K562 (cell line): ENCODE measurements around the gene PEF1. TPM values are rescaled to one million over a fixed set of nuclear protein-coding genes. Genes with fewer than 3 reads are reported as not detected.
A peak's percentile ranks its signal among the peaks of the same experiment; 100 is the strongest.

ENCODE experiments used
- ATAC-seq: fragments of 200-7000 bp; cut with Tn5 transposase; 3 replicates; pipeline ENCODE4 v1.9.1; 2020; ENCODE audit warnings: moderate library complexity
- BruUV-seq: library from RNA; stranded (reverse); fragments of 400-500 nt; replicated peaks from 2 replicates; lab custom pipeline; 2021; lab: Mats Ljungman, UMichigan
- CTCF ChIA-PET: fragments of 300-600 bp; formaldehyde crosslinking; extraction: SDS; loops from one replicate; lab custom pipeline; 2021; ENCODE audit warnings: low intra/inter-chr PET ratio; lab: Yijun Ruan, JAX
- POLR2A ChIA-PET: fragments of 300-600, 350-650 bp; sonication (Branson Sonifier 250); formaldehyde crosslinking; extraction: SDS; loops from one replicate; lab custom pipeline; 2021; ENCODE audit warnings: antibody characterized with exemption, inconsistent platforms; lab: Yijun Ruan, JAX
- DNase-seq, 4 experiments: peaks; one replicate each; pipeline versions ENCODE4 v3.0.0 to v3.0.0-alpha.2; 2011 to 2018; ENCODE audit warnings: low spot score in 3 of 4, mixed read lengths in 3 of 4; ENCODE audit errors: extremely low read depth in 1 of 4
- FAIRE-seq: peaks from 2 replicates; lab custom pipeline; 2011; peaks lifted over from hg19 to GRCh38; lab: Jason Lieb, UNC
- H2AFZ ChIP-seq: 2 replicates; pipeline ENCODE4 v1.6.0; 2011; ENCODE audit warnings: low read depth, low read length, control low read depth, inconsistent platforms
- H3K27ac ChIP-seq: fragments of 200-600 bp; 3 replicates; pipeline ENCODE4 v1.8.0; 2011; ENCODE audit warnings: low read depth, mild to moderate bottlenecking, control low read depth, inconsistent platforms, low read length, moderate library complexity, mixed read lengths; ENCODE audit errors: extremely low read depth
- H3K27me3 ChIP-seq, 2 experiments: fragments of 300-600 bp in 1 of 2; 2 replicates in 1 of 2; 3 replicates in 1 of 2; pipeline versions ENCODE4 v1.6.0 to v1.8.0; 2011; ENCODE audit warnings: inconsistent platforms in 2 of 2, low read length in 2 of 2, mild to moderate bottlenecking in 1 of 2, mixed read lengths in 1 of 2, moderate library complexity in 1 of 2; ENCODE audit not compliant: control insufficient read depth in 2 of 2, insufficient read depth in 2 of 2
- H3K36me3 ChIP-seq: fragments of 300-600 bp; 3 replicates; pipeline ENCODE4 v1.8.0; 2011; ENCODE audit warnings: mild to moderate bottlenecking, low read length, inconsistent platforms; ENCODE audit not compliant: control insufficient read depth, insufficient read depth
- H3K4me1 ChIP-seq, 2 experiments: fragments of 200-600 bp in 1 of 2; replicated peaks in 1 of 2; 2 replicates in 1 of 2; 3 replicates in 1 of 2; pipeline versions ENCODE4 v1.5.1 to v1.8.0; 2011; ENCODE audit warnings: inconsistent platforms in 2 of 2, low read length in 2 of 2, mild to moderate bottlenecking in 1 of 2, mixed read lengths in 1 of 2, moderate library complexity in 1 of 2; ENCODE audit not compliant: control insufficient read depth in 2 of 2, insufficient read depth in 2 of 2
- H3K4me2 ChIP-seq: 2 replicates; pipeline ENCODE4 v1.6.1; 2011; ENCODE audit warnings: low read length, control low read depth, inconsistent platforms, mixed read lengths; ENCODE audit not compliant: insufficient read depth
- H3K4me3 ChIP-seq: fragments of 200-600 bp; sonication (generic), shearing (Covaris generic); 2 replicates; pipeline ENCODE4 v1.5.1; 2016; ENCODE audit warnings: control low read depth, inconsistent platforms
- H3K79me2 ChIP-seq: fragments of 200-600 bp; 3 replicates; pipeline ENCODE4 v1.8.0; 2011; ENCODE audit warnings: low read length, inconsistent platforms; ENCODE audit not compliant: control insufficient read depth, insufficient read depth
- H3K9ac ChIP-seq, 2 experiments: 2 replicates each; pipeline versions ENCODE4 v1.6.0 to v1.6.1; 2011; ENCODE audit warnings: low read depth in 2 of 2, low read length in 2 of 2, control low read depth in 1 of 2, inconsistent platforms in 1 of 2, mild to moderate bottlenecking in 1 of 2, mixed read lengths in 1 of 2; ENCODE audit not compliant: insufficient read depth in 1 of 2
- H3K9me1 ChIP-seq: one replicate; pipeline ENCODE4 v1.6.0; 2011; ENCODE audit warnings: inconsistent platforms, mild to moderate bottlenecking, low read length, moderate library complexity; ENCODE audit not compliant: control insufficient read depth, insufficient read depth
- H3K9me3 ChIP-seq: replicated peaks from 2 replicates; pipeline ENCODE4 v1.5.1; 2011; ENCODE audit warnings: low read depth, low read length, inconsistent platforms; ENCODE audit not compliant: control insufficient read depth, insufficient read depth
- H4K20me1 ChIP-seq: replicated peaks from 2 replicates; pipeline ENCODE4 v1.6.1; 2011; ENCODE audit warnings: low read length, inconsistent platforms, mixed read lengths; ENCODE audit not compliant: control insufficient read depth, insufficient read depth
- ESRRB ChIP-seq: fragments of 250-450 bp; sonication (Bioruptor Pico); IDR thresholded peaks from 2 replicates; pipeline ENCODE4 v1.5.0; 2020; ENCODE audit warnings: mild to moderate bottlenecking, moderate library complexity, borderline replicate concordance
- HDAC3 ChIP-seq: fragments of 450-650 bp; IDR thresholded peaks from 2 replicates; pipeline ENCODE4 v1.6.1; 2018; ENCODE audit warnings: borderline replicate concordance, mild to moderate bottlenecking, moderate library complexity; ENCODE audit not compliant: partially characterized antibody
- HNRNPL ChIP-seq: fragments of 200-400 bp; formaldehyde crosslinking; IDR thresholded peaks from 2 replicates; pipeline ENCODE4 v1.6.1; 2017; ENCODE audit warnings: low read depth, mild to moderate bottlenecking, low read length
- KDM4B ChIP-seq, 2 experiments: fragments of 450-650 bp in 1 of 2; sonication (generic) in 1 of 2; IDR thresholded peaks; 2 replicates each; pipeline ENCODE4 v1.6.1; 2016 to 2017; ENCODE audit warnings: borderline replicate concordance in 2 of 2, antibody characterized with exemption in 1 of 2, low read depth in 1 of 2, mild to moderate bottlenecking in 1 of 2
- KLF6 ChIP-seq: fragments of 250-450 bp; sonication (Bioruptor Pico); IDR thresholded peaks from 2 replicates; pipeline ENCODE4 v1.4.0; 2020; ENCODE audit warnings: mild to moderate bottlenecking, moderate library complexity, borderline replicate concordance
- SAFB ChIP-seq: fragments of 200-400 bp; formaldehyde crosslinking; IDR thresholded peaks from 2 replicates; pipeline ENCODE4 v1.6.1; 2017; ENCODE audit warnings: low read depth, low read length, borderline replicate concordance
- SMARCA5 ChIP-seq: fragments of 450-650 bp; IDR thresholded peaks from 2 replicates; pipeline ENCODE4 v1.6.1; 2016
- ZC3H11A ChIP-seq: IDR thresholded peaks from 2 replicates; pipeline ENCODE4 v1.6.1; 2012; ENCODE audit warnings: low read depth, low read length, improper control_type of control experiment
- ZFPM2 ChIP-seq: fragments of 250-450 bp; sonication (Bioruptor Pico); IDR thresholded peaks from 2 replicates; pipeline ENCODE4 v1.5.1; 2022; ENCODE audit warnings: mild to moderate bottlenecking
- ZNF347 ChIP-seq: fragments of 450-650 bp; formaldehyde crosslinking; IDR thresholded peaks from 2 replicates; pipeline ENCODE4 v1.4.0; 2020; ENCODE audit warnings: low read depth, mild to moderate bottlenecking, moderate library complexity
- WGBS: fragments of 100-300 bp; shearing (Covaris generic); methylation state at CpG from one replicate; pipeline ENCODE4 v1.1.6; 2016; ENCODE audit warnings: low coverage, mixed read lengths; ENCODE audit not compliant: insufficient coverage; ENCODE audit errors: missing lambda C conversion rate; 5-methylcytosine and 5-hydroxymethylcytosine counted together
- in situ Hi-C: fragments of 300-500 bp; cut with MboI; formaldehyde crosslinking; loops from 4 replicates; pipeline ENCODE4 v1.15.0; 2018; ENCODE audit warnings: inconsistent platforms, mixed read lengths
- intact Hi-C: fragments of 100-400 bp; cut with micrococcal nuclease; formaldehyde crosslinking; loops from 2 replicates; pipeline ENCODE4 v1.14.2; 2022
- polyA plus RNA-seq, 8 experiments: library from polyadenylated mRNA; depleted of rRNA in 4 of 8; stranded (reverse) in 5 of 8; unstranded in 3 of 8; fragments of >200 nt; fragmentation: Nextera tagmentation in 2 of 8; fragmentation: Illumina TruSeq in 1 of 8; extraction: Ambion mirVana in 2 of 8; extraction: Trizol in 1 of 8; gene quantifications; 2 replicates each; pipeline versions ENCODE4 v1.2.1 to v1.2.3, GENCODE V29; 2011 to 2014; ENCODE audit warnings: inconsistent platforms in 1 of 8, missing spikeins in 1 of 8
- total RNA-seq, 7 experiments: library from RNA; depleted of rRNA in 6 of 7; stranded (reverse); fragments of >200 nt in 6 of 7; fragmentation: Illumina TruSeq in 2 of 7; extraction: Trizol in 2 of 7; gene quantifications; 2 replicates each; pipeline versions ENCODE4 v1.2.1 to v1.2.3, GENCODE V29; 2011 to 2021; ENCODE audit warnings: low replicate concordance in 1 of 7
- TF ChIP-seq, protein P1 (sequence below), 2 experiments: fragments of 450-650 bp in 1 of 2; sonication (generic) in 1 of 2; formaldehyde crosslinking in 1 of 2; IDR thresholded peaks; 2 replicates each; pipeline versions ENCODE4 v1.7.1 to v1.9.0; 2016 to 2022; ENCODE audit warnings: inconsistent platforms in 1 of 2, mild to moderate bottlenecking in 1 of 2, missing genetic modification reagents in 1 of 2
- TF ChIP-seq, protein P2 (sequence below): fragments of 450-650 bp; IDR thresholded peaks from 2 replicates; pipeline ENCODE4 v1.6.1; 2018; ENCODE audit warnings: mild to moderate bottlenecking, low read depth; ENCODE audit not compliant: partially characterized antibody

The PEF1 gene
- total and polyA plus RNA-seq, 9 of the 15 experiments (the other 6 are each of a cell fraction or from before 2014, with no cell fraction given): 26.3 to 95.5 (median 61.9) TPM

DNA sequence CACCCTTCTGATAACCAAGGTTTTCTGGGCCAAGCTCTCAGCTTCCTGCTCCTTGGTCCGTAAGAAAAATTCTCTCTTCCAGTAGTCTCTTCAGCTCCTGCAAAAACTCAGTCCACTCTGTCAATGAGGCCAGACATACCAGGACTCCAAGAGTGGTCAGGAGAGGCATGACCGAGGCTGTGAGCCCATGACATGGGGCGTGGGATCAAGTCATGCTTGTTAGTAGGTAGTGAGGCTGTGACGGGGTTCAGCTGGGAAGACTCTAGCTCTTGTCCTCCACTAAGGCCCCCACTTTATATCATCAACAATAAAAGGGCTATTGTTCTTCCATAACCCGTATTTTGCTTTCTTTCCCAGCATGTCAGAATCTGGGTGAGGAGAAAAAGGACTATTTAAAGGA, 37.3 kb downstream of the PEF1 start:
- no peaks in the 10 kb centered on the region for H3K4me1 ChIP-seq
- BruUV-seq: no TSS peak
- no peaks in the 10 kb centered on the region for H3K79me2 ChIP-seq
- H3K9ac ChIP-seq: no peak overlapping the region
- H3K9me1 ChIP-seq: no peaks in the 10 kb centered on the region
- FAIRE-seq (no peak), ATAC-seq (no peak), DNase-seq (peak in 1 of 4 experiments; percentile 2)
- H3K9me3 ChIP-seq: no peaks in the 10 kb centered on the region
- no peaks in the 10 kb centered on the region for H3K36me3 ChIP-seq
- intact Hi-C loops: no loop called here
- no peak overlapping the region for H3K4me2 ChIP-seq
- in situ Hi-C loops: no loop called here
- 0% methylated on average over 5 of the region's 5 CpGs for WGBS
- no peak overlapping the region for H3K27ac ChIP-seq
- H3K27me3 ChIP-seq: peaks cover 19 to 28% of the 10 kb centered on the region in 2 experiments
- no peaks in the 10 kb centered on the region for H4K20me1 ChIP-seq
- H3K4me3 ChIP-seq: no peak overlapping the region
- POLR2A ChIA-PET: interaction anchor here (0.6 kb wide), 1 partner anchor 447 kb away, joined by 3 read pairs; no protein-coding TSS in a partner anchor
- CTCF ChIA-PET: no interaction called here
- no peak overlapping the region for H2AFZ ChIP-seq
- TF ChIP-seq SAFB: no peak
- TF ChIP-seq KDM4B (IDR thresholded peaks at IDR 0.05; ENCODE audit: borderline replicate concordance in 2 of 2, low read depth in 1 of 2): no peak
- TF ChIP-seq, protein P1, sequence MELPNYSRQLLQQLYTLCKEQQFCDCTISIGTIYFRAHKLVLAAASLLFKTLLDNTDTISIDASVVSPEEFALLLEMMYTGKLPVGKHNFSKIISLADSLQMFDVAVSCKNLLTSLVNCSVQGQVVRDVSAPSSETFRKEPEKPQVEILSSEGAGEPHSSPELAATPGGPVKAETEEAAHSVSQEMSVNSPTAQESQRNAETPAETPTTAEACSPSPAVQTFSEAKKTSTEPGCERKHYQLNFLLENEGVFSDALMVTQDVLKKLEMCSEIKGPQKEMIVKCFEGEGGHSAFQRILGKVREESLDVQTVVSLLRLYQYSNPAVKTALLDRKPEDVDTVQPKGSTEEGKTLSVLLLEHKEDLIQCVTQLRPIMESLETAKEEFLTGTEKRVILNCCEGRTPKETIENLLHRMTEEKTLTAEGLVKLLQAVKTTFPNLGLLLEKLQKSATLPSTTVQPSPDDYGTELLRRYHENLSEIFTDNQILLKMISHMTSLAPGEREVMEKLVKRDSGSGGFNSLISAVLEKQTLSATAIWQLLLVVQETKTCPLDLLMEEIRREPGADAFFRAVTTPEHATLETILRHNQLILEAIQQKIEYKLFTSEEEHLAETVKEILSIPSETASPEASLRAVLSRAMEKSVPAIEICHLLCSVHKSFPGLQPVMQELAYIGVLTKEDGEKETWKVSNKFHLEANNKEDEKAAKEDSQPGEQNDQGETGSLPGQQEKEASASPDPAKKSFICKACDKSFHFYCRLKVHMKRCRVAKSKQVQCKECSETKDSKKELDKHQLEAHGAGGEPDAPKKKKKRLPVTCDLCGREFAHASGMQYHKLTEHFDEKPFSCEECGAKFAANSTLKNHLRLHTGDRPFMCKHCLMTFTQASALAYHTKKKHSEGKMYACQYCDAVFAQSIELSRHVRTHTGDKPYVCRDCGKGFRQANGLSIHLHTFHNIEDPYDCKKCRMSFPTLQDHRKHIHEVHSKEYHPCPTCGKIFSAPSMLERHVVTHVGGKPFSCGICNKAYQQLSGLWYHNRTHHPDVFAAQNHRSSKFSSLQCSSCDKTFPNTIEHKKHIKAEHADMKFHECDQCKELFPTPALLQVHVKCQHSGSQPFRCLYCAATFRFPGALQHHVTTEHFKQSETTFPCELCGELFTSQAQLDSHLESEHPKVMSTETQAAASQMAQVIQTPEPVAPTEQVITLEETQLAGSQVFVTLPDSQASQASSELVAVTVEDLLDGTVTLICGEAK (IDR thresholded peaks at IDR 0.05): no peak
- TF ChIP-seq, protein P1 (CRISPR knock-in tag; IDR thresholded peaks at IDR 0.05): no peak
- TF ChIP-seq ZFPM2 (CRISPR knock-in tag): no peak
- no peak for TF ChIP-seq KLF6 (CRISPR knock-in tag)
- no peak for TF ChIP-seq HNRNPL
- TF ChIP-seq, protein P2, sequence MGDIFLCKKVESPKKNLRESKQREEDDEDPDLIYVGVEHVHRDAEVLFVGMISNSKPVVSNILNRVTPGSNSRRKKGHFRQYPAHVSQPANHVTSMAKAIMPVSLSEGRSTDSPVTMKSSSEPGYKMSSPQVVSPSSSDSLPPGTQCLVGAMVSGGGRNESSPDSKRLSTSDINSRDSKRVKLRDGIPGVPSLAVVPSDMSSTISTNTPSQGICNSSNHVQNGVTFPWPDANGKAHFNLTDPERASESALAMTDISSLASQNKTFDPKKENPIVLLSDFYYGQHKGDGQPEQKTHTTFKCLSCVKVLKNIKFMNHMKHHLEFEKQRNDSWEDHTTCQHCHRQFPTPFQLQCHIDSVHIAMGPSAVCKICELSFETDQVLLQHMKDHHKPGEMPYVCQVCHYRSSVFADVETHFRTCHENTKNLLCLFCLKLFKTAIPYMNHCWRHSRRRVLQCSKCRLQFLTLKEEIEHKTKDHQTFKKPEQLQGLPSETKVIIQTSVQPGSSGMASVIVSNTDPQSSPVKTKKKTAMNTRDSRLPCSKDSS: no peak
- no peak for TF ChIP-seq SMARCA5
- TF ChIP-seq ESRRB (CRISPR knock-in tag): no peak
- TF ChIP-seq ZNF347 (CRISPR knock-in tag): no peak
- no peak for TF ChIP-seq ZC3H11A
- TF ChIP-seq HDAC3: no peak
